WTC11 (cell line): ENCODE measurements around the gene MAP4K1. TPM values are rescaled to one million over a fixed set of nuclear protein-coding genes. Genes with fewer than 3 reads are reported as not detected.

ENCODE experiments used
- ATAC-seq: fragments of 200-7000 bp; cut with Tn5 transposase; 2 replicates; pipeline ENCODE4 v1.10.0; 2021; ENCODE audit warnings: mild to moderate bottlenecking, moderate library complexity
- CTCF ChIA-PET: fragments of 300-600 bp; sonication (Branson Sonifier 250); formaldehyde crosslinking; loops from one replicate; lab custom pipeline; 2021; ENCODE audit warnings: antibody characterized with exemption; lab: Charles Lee
- POLR2A ChIA-PET: fragments of 350-600 bp; sonication (Branson Sonifier 250); formaldehyde crosslinking; loops from one replicate; lab custom pipeline; 2021; ENCODE audit warnings: antibody characterized with exemption; lab: Charles Lee
- DNase-seq: peaks from one replicate; pipeline ENCODE4 v3.0.0; 2021; ENCODE audit warnings: low spot score
- H3K27ac Mint-ChIP-seq: 2 replicates; pipeline ENCODE4 v1.8.0; 2021; ENCODE audit warnings: mixed read lengths
- H3K27me3 Mint-ChIP-seq: 2 replicates; pipeline ENCODE4 v1.8.0; 2021; ENCODE audit warnings: low read depth, mild to moderate bottlenecking, moderate library complexity, mixed read lengths
- H3K36me3 Mint-ChIP-seq: 2 replicates; pipeline ENCODE4 v1.8.0; 2021; ENCODE audit warnings: mixed read lengths
- H3K4me1 Mint-ChIP-seq: 2 replicates; pipeline ENCODE4 v1.8.0; 2022; ENCODE audit warnings: mixed read lengths
- H3K4me3 Mint-ChIP-seq: 2 replicates; pipeline ENCODE4 v1.8.0; 2021; ENCODE audit warnings: mild to moderate bottlenecking, moderate library complexity, mixed read lengths
- H3K9me3 Mint-ChIP-seq: 2 replicates; pipeline ENCODE4 v1.8.0; 2021; ENCODE audit warnings: mixed read lengths
- CBFB ChIP-seq: sonication (generic); formaldehyde crosslinking; IDR thresholded peaks from 2 replicates; pipeline ENCODE4 v1.8.1; 2022; ENCODE audit warnings: mild to moderate bottlenecking, low read depth, missing genetic modification reagents
- E2F5 ChIP-seq: sonication (generic); formaldehyde crosslinking; IDR thresholded peaks from 2 replicates; pipeline ENCODE4 v1.8.1; 2022; ENCODE audit warnings: mild to moderate bottlenecking, moderate library complexity, missing genetic modification reagents
- FOXP1 ChIP-seq: sonication (generic); formaldehyde crosslinking; IDR thresholded peaks from 2 replicates; pipeline ENCODE4 v1.8.0; 2022; ENCODE audit warnings: missing genetic modification reagents, mild to moderate bottlenecking, moderate library complexity, borderline replicate concordance
- HMGA2 ChIP-seq: fragments of 250-450 bp; sonication (Bioruptor Pico); IDR thresholded peaks from 2 replicates; pipeline ENCODE4 v1.4.0; 2021; ENCODE audit warnings: mild to moderate bottlenecking, moderate library complexity
- JUN ChIP-seq: sonication (generic); formaldehyde crosslinking; IDR thresholded peaks from 2 replicates; pipeline ENCODE4 v1.8.0; 2023; ENCODE audit warnings: mild to moderate bottlenecking, missing genetic modification reagents
- MAX ChIP-seq: sonication (generic); formaldehyde crosslinking; IDR thresholded peaks from 2 replicates; pipeline ENCODE4 v1.8.0; 2022; ENCODE audit warnings: mild to moderate bottlenecking, missing genetic modification reagents
- RELA ChIP-seq: sonication (generic); formaldehyde crosslinking; IDR thresholded peaks from 2 replicates; pipeline ENCODE4 v1.8.1; 2022; ENCODE audit warnings: missing genetic modification reagents, mild to moderate bottlenecking, borderline replicate concordance
- SMAD4 ChIP-seq: sonication (generic); formaldehyde crosslinking; IDR thresholded peaks from 2 replicates; pipeline ENCODE4 v1.8.0; 2022; ENCODE audit warnings: mild to moderate bottlenecking, missing genetic modification reagents
- SP1 ChIP-seq: sonication (generic); formaldehyde crosslinking; conservative IDR thresholded peaks from 2 replicates; pipeline ENCODE4 v1.8.1; 2022; ENCODE audit warnings: missing genetic modification reagents
- total RNA-seq: library from RNA; stranded (reverse); gene quantifications from 3 replicates; pipeline ENCODE4 v1.2.3, GENCODE V29; 2021
- TF ChIP-seq, protein P1 (sequence below): sonication (generic); formaldehyde crosslinking; IDR thresholded peaks from 2 replicates; pipeline ENCODE4 v1.8.0; 2022; ENCODE audit warnings: mild to moderate bottlenecking, missing genetic modification reagents
- TF ChIP-seq, protein P2 (sequence below): sonication (generic); formaldehyde crosslinking; IDR thresholded peaks from 2 replicates; pipeline ENCODE4 v1.8.0; 2023; ENCODE audit warnings: mild to moderate bottlenecking, missing genetic modification reagents
- TF ChIP-seq, protein P3 (sequence below): sonication (generic); formaldehyde crosslinking; IDR thresholded peaks from 2 replicates; pipeline ENCODE4 v1.8.1; 2023; ENCODE audit warnings: mild to moderate bottlenecking, missing genetic modification reagents, moderate library complexity
- TF ChIP-seq, protein P4 (sequence below): sonication (generic); formaldehyde crosslinking; IDR thresholded peaks from 2 replicates; pipeline ENCODE4 v1.8.0; 2022; ENCODE audit warnings: mild to moderate bottlenecking, missing genetic modification reagents
- TF ChIP-seq, protein P5 (sequence below): fragments of 200-600 bp; IDR thresholded peaks from 2 replicates; pipeline ENCODE4 v1.8.0; 2022; ENCODE audit warnings: antibody characterized with exemption
- TF ChIP-seq, protein P6 (sequence below): sonication (generic); formaldehyde crosslinking; IDR thresholded peaks from 2 replicates; pipeline ENCODE4 v1.8.0; 2023; ENCODE audit warnings: missing genetic modification reagents, mild to moderate bottlenecking, borderline replicate concordance

The MAP4K1 gene
- total RNA-seq, 1 experiment from 2014 or later = 14.0 TPM

GRCh38 chr19:38597075-38597474 is 20.7 kb downstream of the MAP4K1 start:
- Mint-ChIP-seq H3K27me3 (peaks cover 7% of the 10 kb centered on the region; the same call in 1 of the 2 replicates), H3K4me3 (peak overlapping the region; percentile 91), H3K27ac (no peak overlapping the region), H3K4me1 (peaks cover 8% of the 10 kb centered on the region), H3K36me3 (no peaks in the 10 kb centered on the region), H3K9me3 (peaks cover 4% of the 10 kb centered on the region; the same call in 1 of the 2 replicates)
- TF ChIP-seq RELA (peak; percentile 13; the same call in 1 of the 2 replicates), SMAD4 (CRISPR knock-in tag) (no peak), HMGA2 (CRISPR knock-in tag) (no peak), SP1 (CRISPR knock-in tag) (no peak), CBFB (no peak)
- TF ChIP-seq, protein P1, sequence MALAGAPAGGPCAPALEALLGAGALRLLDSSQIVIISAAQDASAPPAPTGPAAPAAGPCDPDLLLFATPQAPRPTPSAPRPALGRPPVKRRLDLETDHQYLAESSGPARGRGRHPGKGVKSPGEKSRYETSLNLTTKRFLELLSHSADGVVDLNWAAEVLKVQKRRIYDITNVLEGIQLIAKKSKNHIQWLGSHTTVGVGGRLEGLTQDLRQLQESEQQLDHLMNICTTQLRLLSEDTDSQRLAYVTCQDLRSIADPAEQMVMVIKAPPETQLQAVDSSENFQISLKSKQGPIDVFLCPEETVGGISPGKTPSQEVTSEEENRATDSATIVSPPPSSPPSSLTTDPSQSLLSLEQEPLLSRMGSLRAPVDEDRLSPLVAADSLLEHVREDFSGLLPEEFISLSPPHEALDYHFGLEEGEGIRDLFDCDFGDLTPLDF (CRISPR knock-in tag) = no peak
- ChIA-PET CTCF (interaction anchor here (0.6 to 2.6 kb wide), 11 partner anchors 10 to 194 kb away, joined by 3 to 36 read pairs (median 3); partner anchors contain the start of genes ACTN4, EIF3K and FAM98C), POLR2A (interaction anchor here (0.9 to 2.4 kb wide), 2 partner anchors 15 to 21 kb away, joined by 4 to 28 read pairs; partner anchors contain the start of genes EIF3K and MAP4K1)
- ATAC-seq (no peak), DNase-seq (peak; percentile 39)

GRCh38 chr19:38596057-38596981 is 21.4 kb downstream of the MAP4K1 start:
- ATAC-seq = peak; percentile 90
- Mint-ChIP-seq H3K4me1 (peaks cover 8% of the 10 kb centered on the region), H3K4me3 (peak overlapping the region; percentile 91), H3K36me3 (no peaks in the 10 kb centered on the region), H3K27me3 (peaks cover 7% of the 10 kb centered on the region; the same call in 1 of the 2 replicates), H3K9me3 (peaks cover 3% of the 10 kb centered on the region; the same call in 1 of the 2 replicates), H3K27ac (peak overlapping the region; percentile 98)
- ChIA-PET CTCF (interaction anchor here (0.5 to 2.6 kb wide), 21 partner anchors 10 to 334 kb away, joined by 3 to 36 read pairs (median 3); partner anchors contain the start of genes ACTN4, EIF3K, FAM98C and MRPS12), POLR2A (interaction anchor here (0.6 to 2.4 kb wide), 6 partner anchors 16 to 345 kb away, joined by 3 to 28 read pairs (median 4); partner anchors contain the start of genes EIF3K and MAP4K1)
- DNase-seq = peak; percentile 98
- TF ChIP-seq FOXP1 (CRISPR knock-in tag) = peak; percentile 71; the same call in 1 of the 2 replicates
- 0 out of 2 replicates have a peak, but pooled peaks have one; percentile 64 for TF ChIP-seq E2F5 (CRISPR knock-in tag)
- TF ChIP-seq, protein P2, sequence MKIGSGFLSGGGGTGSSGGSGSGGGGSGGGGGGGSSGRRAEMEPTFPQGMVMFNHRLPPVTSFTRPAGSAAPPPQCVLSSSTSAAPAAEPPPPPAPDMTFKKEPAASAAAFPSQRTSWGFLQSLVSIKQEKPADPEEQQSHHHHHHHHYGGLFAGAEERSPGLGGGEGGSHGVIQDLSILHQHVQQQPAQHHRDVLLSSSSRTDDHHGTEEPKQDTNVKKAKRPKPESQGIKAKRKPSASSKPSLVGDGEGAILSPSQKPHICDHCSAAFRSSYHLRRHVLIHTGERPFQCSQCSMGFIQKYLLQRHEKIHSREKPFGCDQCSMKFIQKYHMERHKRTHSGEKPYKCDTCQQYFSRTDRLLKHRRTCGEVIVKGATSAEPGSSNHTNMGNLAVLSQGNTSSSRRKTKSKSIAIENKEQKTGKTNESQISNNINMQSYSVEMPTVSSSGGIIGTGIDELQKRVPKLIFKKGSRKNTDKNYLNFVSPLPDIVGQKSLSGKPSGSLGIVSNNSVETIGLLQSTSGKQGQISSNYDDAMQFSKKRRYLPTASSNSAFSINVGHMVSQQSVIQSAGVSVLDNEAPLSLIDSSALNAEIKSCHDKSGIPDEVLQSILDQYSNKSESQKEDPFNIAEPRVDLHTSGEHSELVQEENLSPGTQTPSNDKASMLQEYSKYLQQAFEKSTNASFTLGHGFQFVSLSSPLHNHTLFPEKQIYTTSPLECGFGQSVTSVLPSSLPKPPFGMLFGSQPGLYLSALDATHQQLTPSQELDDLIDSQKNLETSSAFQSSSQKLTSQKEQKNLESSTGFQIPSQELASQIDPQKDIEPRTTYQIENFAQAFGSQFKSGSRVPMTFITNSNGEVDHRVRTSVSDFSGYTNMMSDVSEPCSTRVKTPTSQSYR = no peak
- TF ChIP-seq MAX (CRISPR knock-in tag) = peak; percentile 74
- TF ChIP-seq, protein P3, sequence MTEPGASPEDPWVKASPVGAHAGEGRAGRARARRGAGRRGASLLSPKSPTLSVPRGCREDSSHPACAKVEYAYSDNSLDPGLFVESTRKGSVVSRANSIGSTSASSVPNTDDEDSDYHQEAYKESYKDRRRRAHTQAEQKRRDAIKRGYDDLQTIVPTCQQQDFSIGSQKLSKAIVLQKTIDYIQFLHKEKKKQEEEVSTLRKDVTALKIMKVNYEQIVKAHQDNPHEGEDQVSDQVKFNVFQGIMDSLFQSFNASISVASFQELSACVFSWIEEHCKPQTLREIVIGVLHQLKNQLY = no peak
- TF ChIP-seq, protein P4, sequence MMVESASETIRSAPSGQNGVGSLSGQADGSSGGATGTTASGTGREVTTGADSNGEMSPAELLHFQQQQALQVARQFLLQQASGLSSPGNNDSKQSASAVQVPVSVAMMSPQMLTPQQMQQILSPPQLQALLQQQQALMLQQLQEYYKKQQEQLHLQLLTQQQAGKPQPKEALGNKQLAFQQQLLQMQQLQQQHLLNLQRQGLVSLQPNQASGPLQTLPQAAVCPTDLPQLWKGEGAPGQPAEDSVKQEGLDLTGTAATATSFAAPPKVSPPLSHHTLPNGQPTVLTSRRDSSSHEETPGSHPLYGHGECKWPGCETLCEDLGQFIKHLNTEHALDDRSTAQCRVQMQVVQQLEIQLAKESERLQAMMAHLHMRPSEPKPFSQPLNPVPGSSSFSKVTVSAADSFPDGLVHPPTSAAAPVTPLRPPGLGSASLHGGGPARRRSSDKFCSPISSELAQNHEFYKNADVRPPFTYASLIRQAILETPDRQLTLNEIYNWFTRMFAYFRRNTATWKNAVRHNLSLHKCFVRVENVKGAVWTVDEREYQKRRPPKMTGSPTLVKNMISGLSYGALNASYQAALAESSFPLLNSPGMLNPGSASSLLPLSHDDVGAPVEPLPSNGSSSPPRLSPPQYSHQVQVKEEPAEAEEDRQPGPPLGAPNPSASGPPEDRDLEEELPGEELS (CRISPR knock-in tag) = 0 out of 2 replicates have a peak, but pooled peaks have one; percentile 53
- TF ChIP-seq, protein P5, sequence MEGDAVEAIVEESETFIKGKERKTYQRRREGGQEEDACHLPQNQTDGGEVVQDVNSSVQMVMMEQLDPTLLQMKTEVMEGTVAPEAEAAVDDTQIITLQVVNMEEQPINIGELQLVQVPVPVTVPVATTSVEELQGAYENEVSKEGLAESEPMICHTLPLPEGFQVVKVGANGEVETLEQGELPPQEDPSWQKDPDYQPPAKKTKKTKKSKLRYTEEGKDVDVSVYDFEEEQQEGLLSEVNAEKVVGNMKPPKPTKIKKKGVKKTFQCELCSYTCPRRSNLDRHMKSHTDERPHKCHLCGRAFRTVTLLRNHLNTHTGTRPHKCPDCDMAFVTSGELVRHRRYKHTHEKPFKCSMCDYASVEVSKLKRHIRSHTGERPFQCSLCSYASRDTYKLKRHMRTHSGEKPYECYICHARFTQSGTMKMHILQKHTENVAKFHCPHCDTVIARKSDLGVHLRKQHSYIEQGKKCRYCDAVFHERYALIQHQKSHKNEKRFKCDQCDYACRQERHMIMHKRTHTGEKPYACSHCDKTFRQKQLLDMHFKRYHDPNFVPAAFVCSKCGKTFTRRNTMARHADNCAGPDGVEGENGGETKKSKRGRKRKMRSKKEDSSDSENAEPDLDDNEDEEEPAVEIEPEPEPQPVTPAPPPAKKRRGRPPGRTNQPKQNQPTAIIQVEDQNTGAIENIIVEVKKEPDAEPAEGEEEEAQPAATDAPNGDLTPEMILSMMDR = no peak
- TF ChIP-seq JUN = no peak
- TF ChIP-seq, protein P6, sequence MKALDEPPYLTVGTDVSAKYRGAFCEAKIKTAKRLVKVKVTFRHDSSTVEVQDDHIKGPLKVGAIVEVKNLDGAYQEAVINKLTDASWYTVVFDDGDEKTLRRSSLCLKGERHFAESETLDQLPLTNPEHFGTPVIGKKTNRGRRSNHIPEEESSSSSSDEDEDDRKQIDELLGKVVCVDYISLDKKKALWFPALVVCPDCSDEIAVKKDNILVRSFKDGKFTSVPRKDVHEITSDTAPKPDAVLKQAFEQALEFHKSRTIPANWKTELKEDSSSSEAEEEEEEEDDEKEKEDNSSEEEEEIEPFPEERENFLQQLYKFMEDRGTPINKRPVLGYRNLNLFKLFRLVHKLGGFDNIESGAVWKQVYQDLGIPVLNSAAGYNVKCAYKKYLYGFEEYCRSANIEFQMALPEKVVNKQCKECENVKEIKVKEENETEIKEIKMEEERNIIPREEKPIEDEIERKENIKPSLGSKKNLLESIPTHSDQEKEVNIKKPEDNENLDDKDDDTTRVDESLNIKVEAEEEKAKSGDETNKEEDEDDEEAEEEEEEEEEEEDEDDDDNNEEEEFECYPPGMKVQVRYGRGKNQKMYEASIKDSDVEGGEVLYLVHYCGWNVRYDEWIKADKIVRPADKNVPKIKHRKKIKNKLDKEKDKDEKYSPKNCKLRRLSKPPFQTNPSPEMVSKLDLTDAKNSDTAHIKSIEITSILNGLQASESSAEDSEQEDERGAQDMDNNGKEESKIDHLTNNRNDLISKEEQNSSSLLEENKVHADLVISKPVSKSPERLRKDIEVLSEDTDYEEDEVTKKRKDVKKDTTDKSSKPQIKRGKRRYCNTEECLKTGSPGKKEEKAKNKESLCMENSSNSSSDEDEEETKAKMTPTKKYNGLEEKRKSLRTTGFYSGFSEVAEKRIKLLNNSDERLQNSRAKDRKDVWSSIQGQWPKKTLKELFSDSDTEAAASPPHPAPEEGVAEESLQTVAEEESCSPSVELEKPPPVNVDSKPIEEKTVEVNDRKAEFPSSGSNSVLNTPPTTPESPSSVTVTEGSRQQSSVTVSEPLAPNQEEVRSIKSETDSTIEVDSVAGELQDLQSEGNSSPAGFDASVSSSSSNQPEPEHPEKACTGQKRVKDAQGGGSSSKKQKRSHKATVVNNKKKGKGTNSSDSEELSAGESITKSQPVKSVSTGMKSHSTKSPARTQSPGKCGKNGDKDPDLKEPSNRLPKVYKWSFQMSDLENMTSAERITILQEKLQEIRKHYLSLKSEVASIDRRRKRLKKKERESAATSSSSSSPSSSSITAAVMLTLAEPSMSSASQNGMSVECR (CRISPR knock-in tag) = no peak
